Measurements from ENCODE around the gene NT5E.
"Not testable (repeated sequence)": the region's sequence is repeated elsewhere in the genome, so short reads cannot be mapped to it uniquely, and the experiment has no call there.

The NT5E gene

GRCh38 chr6:85482905-85483700 lies 33.2 kb downstream of the NT5E start:
- intact Hi-C loops (cut with DNase I): loop anchor here (1.0 kb wide), 1 partner anchor 128 kb away; no protein-coding TSS in a partner anchor
- DNase-seq: peak; percentile 64 to 96 (median 82)

- DNase-seq: no peak
- intact Hi-C loops (cut with DNase I): loop anchor here (1.0 kb wide), 1 partner anchor 129 kb away; no protein-coding TSS in a partner anchor
These were observed 34.0 kb downstream of the NT5E start for GRCh38 chr6:85483846-85484245.

DNA sequence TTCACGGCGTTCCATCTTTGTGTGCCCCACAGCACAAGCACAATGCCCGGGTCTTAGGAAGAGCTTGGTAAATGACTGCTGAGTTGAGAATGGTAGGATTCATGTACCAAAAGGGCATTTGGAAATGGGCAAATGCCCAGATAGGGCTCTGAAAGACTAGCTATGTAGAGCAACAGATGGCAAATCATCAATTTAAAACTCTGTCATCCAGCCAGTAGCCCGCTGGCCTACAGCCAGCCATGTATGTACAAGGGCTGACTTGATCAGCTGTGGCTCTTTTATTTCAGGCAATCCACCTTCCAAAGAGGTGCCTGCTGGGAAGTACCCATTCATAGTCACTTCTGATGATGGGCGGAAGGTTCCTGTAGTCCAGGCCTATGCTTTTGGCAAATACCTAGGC lies 35.1 kb downstream of the NT5E start:
- intact Hi-C loops (cut with DNase I): no loop called here
- no peak for DNase-seq

DNA sequence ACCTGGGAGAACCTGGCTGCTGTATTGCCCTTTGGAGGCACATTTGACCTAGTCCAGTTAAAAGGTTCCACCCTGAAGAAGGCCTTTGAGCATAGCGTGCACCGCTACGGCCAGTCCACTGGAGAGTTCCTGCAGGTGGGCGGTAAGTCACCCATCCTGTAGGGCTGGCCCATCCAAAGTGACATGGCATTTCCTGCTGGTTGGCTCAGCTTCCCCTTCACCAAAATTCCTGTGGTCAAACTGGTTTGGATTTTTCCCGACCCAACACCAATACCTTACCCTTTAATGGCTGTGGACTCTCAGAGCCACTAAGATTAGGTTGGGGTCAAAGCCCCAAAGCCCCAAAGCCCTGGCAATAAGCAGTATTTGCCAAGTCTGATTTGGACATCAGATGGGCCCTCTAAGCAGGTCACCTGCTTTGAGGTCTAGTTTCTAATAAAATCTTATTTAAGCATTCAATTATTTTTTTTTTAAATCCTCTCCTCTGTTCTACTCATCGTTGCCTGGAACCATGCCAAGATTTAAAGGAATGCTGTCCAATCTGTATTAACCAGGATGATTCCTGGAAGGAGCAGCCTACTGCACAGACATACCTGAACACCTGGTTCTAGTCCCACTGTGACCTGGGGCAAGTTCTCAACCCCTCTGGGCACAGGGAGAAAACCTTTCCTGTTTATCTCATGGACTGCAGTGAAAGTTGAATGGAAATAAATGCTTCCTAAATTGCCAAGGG lies 40.8 kb downstream of the NT5E start:
- intact Hi-C loops (cut with DNase I): no loop called here
- DNase-seq: no peak

GRCh38 chr6:85493389-85493788 lies 43.5 kb downstream of the NT5E start:
- intact Hi-C loops (cut with DNase I): no loop called here
- no peak for DNase-seq

DNA sequence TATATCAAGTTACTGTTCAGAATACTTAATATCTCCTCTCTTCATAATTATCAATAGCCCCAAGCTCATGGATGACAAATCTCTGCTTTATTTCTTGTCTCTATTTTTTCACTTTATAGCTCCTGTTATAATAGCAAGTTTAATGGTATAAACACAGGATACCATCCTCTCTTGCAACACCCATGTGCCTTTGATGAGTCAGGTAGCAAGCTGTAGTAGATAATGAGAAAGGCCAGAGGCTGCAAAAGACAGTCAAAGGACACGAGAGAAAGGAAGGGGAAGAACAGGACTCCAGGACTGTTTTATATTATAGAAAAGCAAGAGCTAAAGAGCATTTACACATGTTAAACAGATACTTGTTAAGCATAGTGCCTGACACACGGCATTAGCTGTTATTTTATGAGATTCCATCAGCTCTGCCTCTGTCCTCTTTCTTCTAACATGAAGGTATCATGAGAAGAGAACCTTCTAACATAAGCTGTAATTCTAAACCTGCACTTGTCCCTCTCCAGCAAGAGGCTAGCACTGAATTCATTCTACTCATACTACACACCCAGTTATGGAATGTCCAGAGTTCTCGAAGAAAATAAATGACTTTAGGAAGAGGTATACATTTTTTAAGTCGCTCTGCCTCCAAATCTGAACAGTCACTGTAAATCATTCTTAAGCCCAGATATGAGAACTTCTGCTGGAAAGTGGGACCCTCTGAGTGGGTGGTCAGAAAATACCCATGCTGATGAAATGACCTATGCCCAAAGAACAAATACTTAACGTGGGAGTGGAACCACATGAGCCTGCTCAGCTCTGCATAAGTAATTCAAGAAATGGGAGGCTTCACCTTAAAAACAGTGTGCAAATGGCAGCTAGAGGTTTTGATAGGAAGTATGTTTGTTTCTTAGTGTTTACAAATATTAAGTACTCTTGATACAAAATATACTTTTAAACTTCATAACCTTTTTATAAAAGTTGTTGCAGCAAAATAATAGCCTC lies 45.0 kb downstream of the NT5E start:
- DNase-seq: no peak
- intact Hi-C loops (cut with DNase I): no loop called here

DNA sequence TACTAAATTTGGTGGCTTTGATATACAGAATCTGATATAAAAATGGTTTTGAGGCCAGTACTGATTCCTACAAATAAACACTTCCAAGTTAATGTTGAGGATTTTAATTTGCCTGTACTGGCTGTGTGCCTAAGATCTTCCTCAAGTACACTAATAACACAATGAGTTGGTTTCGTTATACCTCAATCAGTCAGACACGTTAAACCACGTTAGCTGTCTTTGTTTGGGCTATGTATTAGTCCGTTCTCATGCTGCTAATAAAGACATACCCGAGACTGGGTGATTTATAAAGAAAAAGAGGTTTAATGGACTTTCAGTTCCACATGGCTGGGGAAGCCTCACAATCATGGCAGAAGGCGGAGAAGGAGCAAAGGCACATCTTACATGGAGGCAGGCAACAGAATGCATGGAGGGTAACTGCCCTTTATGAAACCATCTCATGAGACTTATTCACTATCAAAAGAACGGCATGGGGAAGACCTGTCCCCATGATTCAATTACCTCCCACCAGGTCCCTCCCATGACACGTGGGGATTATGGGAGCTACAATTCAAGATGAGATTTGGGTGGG lies 46.2 kb downstream of the NT5E start:
- DNase-seq: no peak
- intact Hi-C loops (cut with DNase I): no loop called here

- no peak for DNase-seq
- intact Hi-C loops (cut with DNase I): no loop called here
These were observed 47.0 kb downstream of the NT5E start for GRCh38 chr6:85496856-85497255.

- intact Hi-C loops (cut with DNase I): no loop called here
These were observed 48.8 kb downstream of the NT5E start for GRCh38 chr6:85498596-85499258.

DNA sequence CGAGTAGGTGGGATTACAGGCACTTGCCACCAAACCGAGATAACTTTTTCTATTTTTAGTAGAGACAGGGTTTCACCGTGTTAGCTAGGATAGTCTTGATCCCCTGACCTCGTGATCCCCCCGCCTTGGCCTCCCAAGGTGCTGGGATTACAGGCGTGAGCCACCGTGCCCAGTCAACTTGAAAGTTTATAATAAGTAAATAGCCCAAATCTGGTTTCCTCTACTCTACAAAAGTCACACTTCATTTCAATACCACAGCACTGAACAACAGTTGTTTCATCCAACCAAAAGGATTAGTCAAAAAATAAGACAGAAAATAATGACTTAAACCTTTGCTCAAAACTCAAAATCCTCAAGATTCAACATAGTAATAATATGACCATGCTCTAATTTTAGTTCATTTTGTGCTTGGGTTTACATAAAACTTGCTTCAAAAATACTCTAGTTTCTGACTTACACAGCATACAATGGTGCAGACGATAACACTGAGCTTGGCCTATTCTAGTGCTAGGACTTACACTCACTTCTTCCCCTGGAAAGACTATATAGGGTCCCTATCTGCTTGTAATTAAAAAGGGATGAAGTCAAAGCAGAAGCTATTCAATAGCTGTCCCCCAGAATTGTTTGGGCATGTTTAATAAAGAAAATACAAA lies 56.7 kb downstream of the NT5E start:
- DNase-seq: no peak
- intact Hi-C loops (cut with DNase I): no loop called here

More at GRCh38 chr6:85498596-85499258, 48.8 kb downstream of the NT5E start:
- no peak for DNase-seq

DNA sequence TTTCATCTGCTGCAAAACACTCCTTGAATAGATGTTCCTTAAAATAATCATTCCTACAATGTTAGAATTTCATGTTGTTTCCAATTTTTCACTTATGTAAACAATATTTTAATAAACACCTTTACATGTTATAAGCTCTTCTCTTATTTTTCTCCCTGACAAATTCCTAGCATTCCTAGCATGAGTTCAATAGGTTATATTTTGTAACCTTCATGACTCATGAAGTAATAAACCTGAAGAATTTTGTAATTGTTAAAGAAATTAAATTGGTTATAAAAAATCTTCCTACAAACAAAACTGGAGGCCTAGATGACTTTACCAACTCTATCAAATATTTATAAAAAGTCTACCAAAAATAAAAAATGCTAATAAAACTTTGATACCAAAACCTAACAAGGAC lies 66.3 kb downstream of the NT5E start:
- DNase-seq: no peak
- intact Hi-C loops (cut with DNase I): no loop called here

- intact Hi-C loops (cut with DNase I): not testable (repeated sequence)
These were observed 74.4 kb downstream of the NT5E start for GRCh38 chr6:85524281-85524680.

GRCh38 chr6:85537055-85537494 lies 87.2 kb downstream of the NT5E start:
- DNase-seq: no peak
- intact Hi-C loops (cut with DNase I): loop anchor here (2.0 to 5.0 kb wide), 2 partner anchors 140 to 182 kb away; no protein-coding TSS in a partner anchor

More at GRCh38 chr6:85524281-85524680, 74.4 kb downstream of the NT5E start:
- not testable (repeated sequence) for DNase-seq

DNA sequence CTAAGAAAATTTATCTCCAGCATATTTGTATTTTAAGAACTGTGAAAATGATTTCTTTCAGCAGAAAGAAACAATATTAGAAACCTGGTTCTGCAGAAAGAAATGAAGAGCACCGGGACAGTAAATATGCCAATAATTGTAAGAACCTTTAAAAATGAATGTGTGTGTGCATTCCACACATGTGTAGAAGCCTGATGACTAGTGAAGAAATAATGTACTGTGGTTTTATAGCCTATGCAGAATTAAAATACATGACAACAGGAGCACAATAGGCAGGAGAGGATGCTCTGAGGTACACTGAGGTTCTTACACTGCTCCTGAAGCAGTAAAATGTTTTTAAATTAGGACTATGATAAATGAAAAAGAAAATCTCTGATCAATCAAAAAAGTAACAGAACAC lies 94.9 kb downstream of the NT5E start:
- intact Hi-C loops (cut with DNase I): no loop called here
- DNase-seq: no peak

All from posterior cingulate gyrus (tissue), 11 donors.